ENCODE measurements around the gene SGPP1.
"Not testable (repeated sequence)": the region's sequence is repeated elsewhere in the genome, so short reads cannot be mapped to it uniquely, and the experiment has no call there.

SGPP1 gene

GRCh38 chr14:63673886-63674497 is 53.9 kb downstream of the SGPP1 start:
- DNase-seq (ENCODE audit: low read depth in 2 of 2), result no peak

GRCh38 chr14:63673255-63673654 is 54.6 kb downstream of the SGPP1 start:
- no peak for DNase-seq (ENCODE audit: low read depth in 2 of 2)

- no peak for DNase-seq (ENCODE audit: low read depth in 2 of 2)
These were observed 55.3 kb downstream of the SGPP1 start for GRCh38 chr14:63672417-63673180.

GRCh38 chr14:63671987-63672386 is 55.9 kb downstream of the SGPP1 start:
- no peak for DNase-seq (ENCODE audit: low read depth in 2 of 2)

- DNase-seq (ENCODE audit: low read depth in 2 of 2), result no peak
These were observed 57.2 kb downstream of the SGPP1 start for GRCh38 chr14:63670692-63671091.

GRCh38 chr14:63666335-63666734 is 61.5 kb downstream of the SGPP1 start:
- DNase-seq (ENCODE audit: low read depth in 2 of 2), result no peak

GRCh38 chr14:63663428-63664341 is 64.2 kb downstream of the SGPP1 start:
- no peak for DNase-seq (ENCODE audit: low read depth in 2 of 2)

GRCh38 chr14:63662776-63663175 is 65.1 kb downstream of the SGPP1 start:
- no peak for DNase-seq (ENCODE audit: low read depth in 2 of 2)

GRCh38 chr14:63661881-63662280 is 66.0 kb downstream of the SGPP1 start:
- not testable (repeated sequence) for DNase-seq (ENCODE audit: low read depth in 2 of 2)

- DNase-seq (ENCODE audit: low read depth in 2 of 2), result no peak
These were observed 68.1 kb downstream of the SGPP1 start for GRCh38 chr14:63659726-63660125.

GRCh38 chr14:63656194-63656593 is 71.7 kb downstream of the SGPP1 start:
- no peak for DNase-seq (ENCODE audit: low read depth in 2 of 2)

- no peak for DNase-seq (ENCODE audit: low read depth in 2 of 2)
These were observed 72.9 kb downstream of the SGPP1 start for GRCh38 chr14:63654936-63655335.

- DNase-seq (ENCODE audit: low read depth in 2 of 2), result no peak
These were observed 73.5 kb downstream of the SGPP1 start for GRCh38 chr14:63654346-63654745.

GRCh38 chr14:63652406-63652805 is 75.5 kb downstream of the SGPP1 start:
- no peak for DNase-seq (ENCODE audit: low read depth in 2 of 2)

- DNase-seq (ENCODE audit: low read depth in 2 of 2), result peak in 1 of 2 donors; percentile 21
These were observed 77.5 kb downstream of the SGPP1 start for GRCh38 chr14:63650256-63650952.

GRCh38 chr14:63647696-63648410 is 80.0 kb downstream of the SGPP1 start:
- no peak for DNase-seq (ENCODE audit: low read depth in 2 of 2)

GRCh38 chr14:63644741-63645140 is 83.1 kb downstream of the SGPP1 start:
- DNase-seq (ENCODE audit: low read depth in 2 of 2), result no peak

- no peak for DNase-seq (ENCODE audit: low read depth in 2 of 2)
These were observed 85.0 kb downstream of the SGPP1 start for GRCh38 chr14:63642656-63643382.

GRCh38 chr14:63642229-63642611 is 85.6 kb downstream of the SGPP1 start:
- DNase-seq (ENCODE audit: low read depth in 2 of 2), result peak; percentile 38 to 68

GRCh38 chr14:63641473-63642228 is 86.2 kb downstream of the SGPP1 start, which contains the start of gene WDR89:
WDR89 (minus strand) TSS chr14:63641871; CDS start chr14:63599942, 41,929 bp downstream.
- DNase-seq (ENCODE audit: low read depth in 2 of 2), result peak; percentile 84 to 90

Measured in stimulated activated CD4-positive, alpha-beta T cell treated with anti-CD3 and anti-CD28 coated beads, Interleukin-1b, Interleukin-23, amount 100 ng/mL, for 4 hours (primary cell).